Stimulated activated CD4-positive, alpha-beta T cell treated with anti-CD3 and anti-CD28 coated beads, TNF-alpha, amount 100 ng/mL, for 24 hours (primary cell): Measurements from ENCODE around the gene HSPA12B.

Source experiments
- DNase-seq, 3 experiments: peaks; one replicate each; pipeline ENCODE4 v3.0.0-alpha.2; 2020; ENCODE audit warnings: low read depth in 3 of 3

HSPA12B gene

DNA sequence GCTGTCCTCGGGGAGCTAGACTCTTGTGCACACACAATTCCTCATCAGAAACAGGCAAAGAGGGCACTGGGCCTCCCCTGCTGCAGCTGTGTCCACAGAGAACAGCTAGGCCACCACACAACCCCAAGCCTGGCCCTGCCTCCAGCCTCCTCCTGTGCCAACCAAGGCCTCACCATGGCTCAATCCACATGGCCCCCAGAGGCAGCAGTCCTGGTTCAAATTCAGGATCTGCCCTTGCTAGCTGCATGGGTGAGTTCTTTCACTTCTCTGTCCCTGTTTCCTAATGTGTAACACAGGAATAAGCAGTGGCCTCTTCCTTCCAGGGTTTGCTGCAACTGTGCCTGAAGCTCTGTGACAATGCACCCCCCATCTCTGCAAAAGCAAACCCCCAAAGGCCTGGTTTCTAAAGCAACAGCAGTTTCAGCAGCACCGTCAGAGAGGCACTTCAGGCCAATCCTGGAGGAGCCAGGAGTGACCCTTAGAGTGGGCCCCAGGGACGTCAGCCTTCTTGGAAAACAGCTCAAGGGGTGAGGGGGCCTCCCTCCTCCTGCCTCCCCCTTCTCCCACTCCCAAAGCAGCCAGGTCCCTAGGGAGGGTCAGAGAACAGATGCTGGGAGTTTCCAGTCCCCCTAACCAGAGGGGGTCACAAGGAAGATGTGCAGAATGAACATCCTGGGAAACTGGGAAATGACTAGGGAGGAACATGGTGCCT, 32.8 kb downstream of the HSPA12B start:
- no peak for DNase-seq

DNA sequence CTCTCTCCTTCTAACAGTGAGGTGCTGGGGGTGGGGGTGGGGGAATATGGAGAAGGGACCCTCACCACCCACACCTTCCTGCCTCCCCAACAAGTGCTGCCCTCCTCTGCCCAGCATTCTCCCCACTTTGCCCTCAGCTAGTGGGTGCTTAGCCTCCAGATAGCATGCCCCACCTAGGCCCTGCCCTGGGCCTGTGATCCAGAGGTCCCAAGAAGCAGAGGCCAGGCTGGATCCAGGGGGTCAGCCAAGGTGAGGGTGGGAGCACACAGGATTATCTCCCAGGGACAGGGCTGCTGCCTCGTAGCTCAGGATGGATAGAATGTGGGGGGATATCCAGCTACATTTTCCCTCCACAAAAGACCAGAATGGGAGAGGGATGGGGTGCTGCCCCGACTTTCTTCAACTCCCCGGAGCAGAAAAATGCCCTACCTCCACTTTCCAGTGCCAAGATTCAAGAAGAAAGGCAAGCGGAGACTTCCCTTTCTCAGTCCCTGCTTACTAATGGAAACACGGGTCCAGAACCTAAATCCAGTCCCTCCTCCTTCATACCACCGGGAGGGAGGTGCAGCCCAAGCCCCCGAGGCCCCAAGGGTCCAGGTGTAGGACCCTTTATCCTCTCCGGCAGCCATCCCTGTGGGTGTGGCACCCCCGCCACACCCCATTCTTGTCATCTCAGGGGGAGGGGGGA, 34.1 kb downstream of the HSPA12B start:
- DNase-seq, result no peak

DNA sequence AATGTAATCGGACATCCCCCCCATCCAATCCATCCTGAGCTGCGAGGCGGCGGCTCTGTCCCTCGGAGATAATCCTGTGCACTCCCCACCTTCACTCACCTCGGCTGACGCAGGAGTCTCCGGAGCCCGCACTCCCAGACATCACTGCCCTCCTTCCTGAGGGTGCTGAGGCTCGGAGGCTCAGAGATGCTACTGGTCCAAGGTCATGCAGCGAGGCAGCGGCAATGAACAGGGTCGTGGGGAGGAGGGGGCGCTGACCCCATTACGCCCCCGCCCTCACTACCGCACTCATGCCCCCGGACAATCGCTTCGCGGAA, 34.6 kb downstream of the HSPA12B start:
- DNase-seq, result no peak

DNA sequence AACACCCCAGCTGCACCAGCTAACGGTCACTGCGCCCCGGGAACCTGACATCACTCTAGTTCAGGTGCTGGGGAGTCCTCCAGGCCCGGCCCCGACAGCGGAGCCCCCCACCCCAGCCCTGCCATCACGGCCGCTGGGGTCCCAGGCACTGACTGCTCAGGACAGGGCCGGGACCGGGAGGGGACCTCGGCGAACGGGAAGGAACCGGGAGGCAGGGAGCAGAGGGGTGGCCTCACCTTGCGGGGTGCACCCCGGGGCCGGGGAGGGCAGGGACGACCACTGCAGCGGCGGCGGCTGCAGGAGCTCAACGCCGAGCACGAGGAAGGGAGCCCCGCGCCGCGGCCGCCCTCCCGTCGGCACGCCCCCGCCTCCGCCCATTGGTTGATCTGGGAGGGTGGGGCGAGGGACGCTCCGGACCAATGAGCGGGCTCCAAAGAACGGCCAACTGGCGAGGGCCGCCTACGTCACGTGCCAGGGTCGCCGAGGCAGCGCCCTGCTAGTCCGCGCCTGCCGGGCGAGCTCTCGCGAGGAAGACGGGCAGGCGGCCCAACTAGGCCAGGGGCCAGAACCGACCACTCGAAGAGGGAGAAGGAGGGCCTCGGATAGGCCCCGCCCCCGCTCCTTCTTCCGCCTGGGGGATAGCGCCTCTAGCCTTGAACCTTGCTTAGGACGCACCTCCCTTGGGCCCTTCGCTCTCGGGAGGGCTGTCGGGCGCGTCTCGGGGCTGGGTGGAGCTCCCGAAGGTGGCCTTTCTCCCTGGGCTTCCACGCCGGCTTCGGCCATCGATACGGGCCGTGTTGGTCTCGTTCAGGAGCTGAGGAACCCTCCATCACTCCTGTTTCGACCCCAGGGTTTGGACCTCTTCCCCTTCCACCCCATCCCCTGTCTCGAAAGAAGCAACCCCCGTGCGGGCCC, 35.2 kb downstream of the HSPA12B start, which contains the start of gene ADISSP:
Gene ADISSP (minus strand): TSS at position 327 of the 915 bp plus-strand sequence. CDS start 7,653 bp downstream, outside the sequence.
- peak; percentile 92 to 98 (median 95) for DNase-seq

DNA sequence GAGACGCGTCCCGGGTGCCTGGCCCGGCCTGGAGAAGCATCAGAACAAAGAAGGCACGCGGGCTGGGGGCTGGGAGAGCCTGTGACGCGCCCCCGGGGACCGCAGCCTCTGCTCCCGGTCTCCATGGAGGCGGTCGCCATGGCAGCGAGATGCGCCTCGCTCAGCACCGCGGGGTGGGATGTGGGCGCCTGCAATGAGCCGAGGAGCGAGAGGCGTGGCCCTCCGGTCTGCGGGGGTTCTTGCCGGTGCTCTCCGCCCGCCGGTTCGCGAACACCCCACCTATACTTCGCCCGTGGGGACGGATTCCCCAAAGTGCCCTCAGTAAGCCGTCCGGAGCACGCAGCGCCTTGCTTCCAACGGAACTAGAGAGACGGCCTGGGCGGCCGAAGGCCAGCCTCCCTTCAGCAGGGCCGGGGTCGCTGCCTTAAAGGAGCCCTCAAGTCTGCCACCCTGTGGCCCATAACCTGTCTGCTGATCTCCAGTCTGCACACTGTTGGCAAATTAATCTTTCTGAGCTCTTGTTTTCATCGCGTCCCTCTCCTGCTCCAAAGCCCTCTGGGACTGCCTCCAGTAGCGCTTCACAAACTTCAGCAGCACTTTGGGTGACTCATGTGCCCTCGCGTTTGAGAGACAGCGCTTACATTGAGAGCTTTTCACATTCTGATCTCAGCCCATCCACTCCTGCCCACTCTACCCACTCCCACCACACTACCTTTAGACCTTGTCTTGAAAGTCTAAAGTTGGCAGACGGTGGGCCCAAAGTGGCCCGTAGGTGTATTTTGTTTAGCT, 36.1 kb downstream of the HSPA12B start:
- peak; percentile 57 to 76 (median 60) for DNase-seq

DNA sequence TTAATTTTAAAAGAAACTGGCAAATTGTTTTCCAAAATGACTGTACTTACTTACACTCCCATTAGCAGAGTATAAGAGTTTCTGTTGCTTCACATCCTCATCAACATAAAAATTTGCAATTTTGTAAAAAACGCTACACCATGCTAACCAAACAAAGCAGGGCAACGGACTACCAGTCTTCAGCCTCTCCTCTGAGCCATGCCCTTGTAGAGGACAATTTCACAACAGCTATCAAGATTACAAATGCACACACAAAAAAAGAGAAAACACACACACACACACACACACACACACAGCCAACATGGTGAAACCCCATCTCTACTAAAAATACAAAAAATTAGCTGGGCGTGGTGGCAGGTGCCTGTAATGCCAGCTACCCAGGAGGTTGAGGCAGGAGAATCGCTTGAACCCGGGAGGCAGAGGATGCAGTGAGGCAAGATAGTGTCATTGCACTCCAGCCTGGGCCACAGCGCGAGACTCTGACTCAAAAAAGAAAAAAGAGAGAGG, 39.1 kb downstream of the HSPA12B start:
- no peak for DNase-seq

DNA sequence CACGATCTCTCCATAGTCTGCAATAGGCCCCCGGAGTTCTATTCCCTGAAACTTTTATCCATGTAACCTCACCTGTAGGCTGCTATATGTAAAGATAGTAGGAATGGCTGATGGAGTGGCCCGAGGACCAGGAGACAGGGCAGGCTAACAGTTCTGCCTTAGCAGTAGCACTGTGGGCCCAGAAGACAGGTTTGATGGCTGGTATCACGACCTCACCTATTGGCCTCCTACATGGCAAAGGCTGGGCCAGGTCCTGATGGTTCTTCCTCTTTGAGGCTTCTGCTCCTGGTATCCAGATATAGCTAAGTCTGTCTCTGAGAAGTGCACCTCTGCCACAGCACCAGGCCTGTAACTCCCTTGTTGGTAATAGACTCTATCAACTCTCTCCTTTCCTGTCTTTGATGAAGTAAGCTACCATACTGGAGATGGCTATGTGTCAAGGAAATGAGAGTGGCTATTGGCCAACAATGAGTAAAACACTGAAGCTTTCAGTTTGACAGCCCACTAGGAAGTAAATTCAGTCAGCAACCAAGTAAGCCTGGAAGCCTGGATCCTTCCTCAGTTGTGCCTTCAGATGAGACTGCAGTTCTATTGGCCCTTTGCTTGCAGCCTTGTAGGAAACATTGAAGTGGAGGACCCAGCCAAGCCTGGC, 43.1 kb downstream of the HSPA12B start:
- no peak for DNase-seq

DNA sequence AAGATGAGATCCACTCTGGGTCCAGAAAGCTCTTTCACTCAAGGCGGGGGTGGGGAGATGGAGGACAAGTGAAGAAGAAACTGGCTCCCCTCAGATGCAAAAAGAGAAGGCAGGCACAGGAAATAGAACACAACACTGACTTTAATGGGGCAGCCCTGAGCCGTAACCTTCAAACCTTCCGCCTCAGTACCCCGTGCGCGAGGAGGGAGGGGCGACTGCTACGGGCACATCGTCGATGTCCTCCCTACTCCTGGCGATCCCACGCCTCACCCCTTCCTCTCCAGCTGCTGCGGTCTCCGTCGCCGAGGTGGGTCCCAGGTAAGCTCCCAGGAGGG, 44.9 kb downstream of the HSPA12B start:
- no peak for DNase-seq

DNA sequence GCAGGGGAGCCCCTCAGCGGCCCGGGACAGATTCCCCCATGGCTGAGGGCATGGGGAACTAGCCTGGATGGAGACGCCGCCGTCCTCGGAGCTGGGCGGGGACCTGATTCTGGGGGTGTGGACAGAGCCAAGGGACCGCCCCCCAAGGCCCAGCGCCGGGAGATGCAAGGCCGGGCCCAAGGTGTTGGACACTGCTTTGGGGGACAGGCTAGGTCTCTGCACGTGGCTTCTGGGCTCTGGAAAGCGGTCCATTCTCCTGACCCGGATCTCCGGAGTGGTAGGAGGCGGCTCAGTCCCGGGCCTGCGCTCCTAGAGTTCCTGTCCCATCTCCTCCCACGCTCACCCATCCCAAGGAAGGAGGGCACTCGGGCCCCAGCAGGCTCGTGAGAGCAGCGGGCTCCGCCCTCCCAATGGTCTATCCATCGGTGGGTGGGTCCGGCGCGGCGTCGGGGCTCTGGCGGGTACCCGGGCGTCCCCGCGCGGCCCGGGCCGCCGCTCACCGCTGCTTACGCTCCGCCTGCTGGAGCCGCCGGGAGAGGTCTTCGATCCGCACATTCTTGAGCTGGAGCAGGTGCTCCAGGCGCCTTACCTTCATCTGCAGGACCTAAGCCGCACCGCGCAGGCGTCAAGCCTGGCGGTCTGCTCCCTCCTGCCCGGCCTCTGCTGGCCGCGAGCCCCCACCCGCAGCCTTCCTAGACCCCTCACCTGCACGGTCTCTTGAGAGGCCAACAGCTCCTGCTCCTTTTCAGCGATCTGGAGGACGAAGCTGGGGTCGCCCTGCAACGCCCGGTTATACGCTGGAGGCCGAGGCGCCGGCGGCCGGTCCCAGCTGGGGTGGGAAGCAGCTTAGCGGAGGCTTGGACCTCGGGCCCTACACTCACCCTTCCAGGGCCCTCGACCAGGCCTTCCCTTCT, 45.5 kb downstream of the HSPA12B start:
- peak in 1 of 3 experiments; percentile 57 for DNase-seq

DNA sequence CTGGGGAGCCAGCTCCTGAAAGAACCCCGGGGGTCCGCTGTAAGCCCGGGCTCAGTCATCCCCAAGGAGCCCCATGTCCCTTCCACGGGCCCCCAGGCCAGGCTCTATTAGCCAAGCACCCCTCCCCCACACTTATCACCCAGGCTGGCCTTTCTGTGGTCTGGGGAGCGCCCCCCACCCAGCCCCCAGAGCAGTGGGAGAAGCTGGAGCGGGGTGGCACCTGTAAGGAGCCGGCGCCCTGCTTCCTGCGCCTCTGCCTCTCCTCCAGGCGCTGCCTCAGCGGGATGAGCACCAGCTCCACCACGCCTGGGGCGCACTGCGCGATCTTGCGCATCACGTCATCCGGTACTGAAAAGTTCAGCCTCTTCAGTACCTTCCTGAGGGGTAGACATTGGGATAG, 46.5 kb downstream of the HSPA12B start:
- no peak for DNase-seq

DNA sequence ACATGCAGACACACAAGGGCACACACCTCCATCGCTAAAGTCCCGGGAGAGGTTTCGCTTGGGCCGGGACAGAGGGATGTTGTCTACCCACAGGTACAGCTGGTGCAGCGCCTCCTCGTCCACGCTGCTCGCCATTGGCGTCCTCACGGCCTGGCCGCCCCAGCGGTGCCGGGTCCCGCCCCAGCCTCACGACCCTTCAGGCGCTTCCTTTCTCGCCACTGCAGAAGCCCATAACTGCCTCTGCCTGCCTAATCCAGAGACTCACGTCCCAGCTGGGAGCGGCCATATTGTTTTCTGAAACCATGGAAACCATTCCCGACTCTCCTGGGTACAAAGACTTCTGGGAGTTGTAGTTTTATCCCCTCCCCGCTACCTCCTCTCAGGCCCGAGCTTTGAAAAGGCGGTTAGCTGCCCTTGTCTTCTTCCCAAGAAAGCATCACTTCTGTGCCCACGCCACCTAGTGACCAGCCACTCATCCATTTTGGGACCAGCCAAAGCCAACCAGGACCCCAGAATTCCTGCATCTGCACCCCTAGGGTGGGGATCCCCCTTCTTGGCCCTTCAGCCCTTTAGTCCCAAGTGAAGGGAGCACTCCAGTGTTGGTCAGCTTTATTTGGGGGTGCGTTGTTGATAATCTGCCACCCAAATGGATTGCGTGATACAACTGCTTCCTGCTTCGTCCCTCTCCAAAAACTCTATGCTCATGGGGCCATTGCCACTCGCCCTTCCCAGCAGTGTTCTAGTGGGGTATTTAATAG, 48.8 kb downstream of the HSPA12B start, which contains the start of gene SPEF1:
Gene SPEF1 (minus strand): TSS at position 296 of the 758 bp plus-strand sequence. CDS start 161 bp downstream, at position 135.
- DNase-seq, result peak in 1 of 3 experiments; percentile 44

DNA sequence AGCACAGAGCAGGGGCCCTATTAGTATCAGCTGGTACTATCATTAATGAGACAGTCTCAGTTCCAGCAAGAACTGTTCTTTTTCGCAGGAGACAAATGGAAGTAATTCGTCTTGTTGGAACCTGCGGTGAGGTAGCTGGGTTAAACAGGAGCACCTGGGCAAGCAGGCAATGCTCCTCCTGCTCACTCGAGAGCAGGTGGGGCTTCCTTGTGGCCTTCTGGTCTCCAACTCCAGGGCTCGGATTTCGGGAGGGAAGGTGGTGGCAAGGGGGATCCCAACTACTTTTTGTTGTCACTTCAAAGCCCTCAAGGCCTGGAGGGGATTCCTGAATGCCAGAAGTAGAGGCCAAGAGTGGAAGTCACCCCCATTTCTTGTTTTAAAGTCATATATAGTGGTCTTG, 50.1 kb downstream of the HSPA12B start:
- DNase-seq, result no peak

DNA sequence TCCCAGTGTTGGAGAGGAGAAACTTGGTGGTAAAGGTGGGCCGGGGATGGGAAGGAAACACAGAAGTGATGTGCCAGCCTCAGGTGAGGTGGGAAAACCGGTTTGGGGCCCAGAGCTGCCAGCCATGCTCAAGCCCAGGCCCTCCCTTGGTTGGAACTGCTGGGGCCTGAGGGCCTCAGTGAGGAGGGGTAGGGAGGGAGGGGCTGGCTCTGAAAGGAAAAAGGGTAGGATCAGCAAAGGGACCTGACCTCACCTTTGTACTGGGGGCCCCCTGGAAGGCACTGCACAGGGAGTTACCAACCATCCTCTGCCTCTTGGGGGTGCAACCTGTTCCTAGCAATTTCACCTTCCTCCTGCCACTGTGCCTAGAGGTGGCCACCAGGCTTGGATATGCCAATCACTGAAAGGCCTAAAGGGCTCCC, 50.6 kb downstream of the HSPA12B start:
- no peak for DNase-seq

DNA sequence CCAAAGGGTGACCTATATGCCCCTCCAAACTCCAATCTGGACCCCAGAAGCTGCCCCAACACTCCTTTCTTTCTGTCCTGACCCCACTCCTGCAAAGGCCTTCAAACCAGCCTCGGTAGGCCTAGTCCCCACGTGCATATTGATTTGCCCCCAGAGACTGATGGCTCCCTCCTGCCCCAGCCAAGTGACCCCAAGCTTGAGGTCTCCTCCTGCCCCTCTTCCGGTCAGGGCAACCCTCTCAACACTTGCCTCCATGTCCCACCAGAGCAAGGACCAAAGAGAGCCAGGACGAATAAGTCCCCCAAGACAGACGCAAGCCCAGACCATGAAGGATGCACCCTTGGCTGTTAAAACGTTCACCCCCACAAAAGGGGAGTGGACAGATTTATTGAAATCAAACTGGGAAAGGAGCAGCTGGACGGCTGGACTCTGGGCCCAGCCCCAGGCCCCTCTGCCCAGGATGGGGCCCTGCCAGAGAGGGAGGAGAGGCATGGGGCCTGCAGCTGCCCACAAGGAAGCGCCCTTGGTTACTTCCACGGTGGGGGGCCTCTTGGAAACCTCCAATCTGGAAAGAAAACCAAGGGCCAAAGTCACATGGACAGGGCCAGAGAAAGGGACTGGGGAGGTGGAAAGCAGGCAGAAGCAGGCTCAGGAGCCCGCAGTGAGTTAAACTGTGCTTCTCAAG, 51.2 kb downstream of the HSPA12B start:
- DNase-seq, result no peak

DNA sequence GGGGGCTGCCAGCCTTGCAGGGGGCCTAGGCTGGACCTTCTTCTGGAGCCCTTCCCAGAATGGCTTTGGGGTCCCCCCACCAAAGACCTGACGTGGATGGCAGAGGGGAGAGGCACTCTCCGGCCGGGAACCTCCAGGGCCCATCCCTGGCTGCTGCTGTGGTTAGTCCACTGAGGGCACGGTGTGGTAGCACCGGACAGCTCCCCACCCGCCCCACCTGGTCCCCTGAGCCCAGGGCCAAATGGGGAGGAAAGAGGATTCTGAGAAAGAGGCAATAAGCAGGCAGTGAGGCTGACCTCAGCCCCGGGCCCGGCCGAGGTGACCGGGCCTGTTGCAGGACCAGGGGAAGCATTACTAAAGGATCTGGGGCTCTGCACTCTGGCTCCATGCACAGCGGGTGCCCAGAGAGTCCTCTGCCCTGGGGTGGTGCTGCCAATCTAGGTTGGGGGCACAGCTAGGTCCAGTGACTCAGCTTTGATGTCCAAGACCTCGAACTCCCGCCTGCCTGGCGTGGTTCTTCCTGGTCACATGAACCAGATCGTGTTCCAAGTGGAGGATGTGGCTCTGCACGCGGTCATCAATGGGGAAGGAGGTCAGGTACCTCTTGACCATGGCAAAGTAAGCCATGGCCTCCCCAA, 51.9 kb downstream of the HSPA12B start:
- DNase-seq, result no peak

DNA sequence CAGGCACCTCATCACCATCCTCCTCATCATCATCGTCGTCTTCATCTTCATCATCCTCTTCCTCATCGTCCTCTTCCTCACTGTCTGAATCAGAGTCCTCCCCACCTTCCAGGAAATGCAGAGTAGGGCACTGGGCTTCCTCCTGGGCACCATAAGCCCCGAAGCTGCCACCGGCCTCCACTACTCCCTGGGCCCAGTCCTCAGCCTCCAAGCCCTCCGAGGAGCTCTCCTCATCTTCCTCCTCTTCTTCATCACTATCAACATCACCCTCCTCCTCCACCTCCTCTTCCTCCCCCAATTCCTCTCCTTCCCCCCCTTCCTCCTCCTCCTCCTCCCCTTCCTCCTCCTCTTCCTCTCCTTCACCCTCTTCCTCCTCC, 52.4 kb downstream of the HSPA12B start:
- no peak for DNase-seq

DNA sequence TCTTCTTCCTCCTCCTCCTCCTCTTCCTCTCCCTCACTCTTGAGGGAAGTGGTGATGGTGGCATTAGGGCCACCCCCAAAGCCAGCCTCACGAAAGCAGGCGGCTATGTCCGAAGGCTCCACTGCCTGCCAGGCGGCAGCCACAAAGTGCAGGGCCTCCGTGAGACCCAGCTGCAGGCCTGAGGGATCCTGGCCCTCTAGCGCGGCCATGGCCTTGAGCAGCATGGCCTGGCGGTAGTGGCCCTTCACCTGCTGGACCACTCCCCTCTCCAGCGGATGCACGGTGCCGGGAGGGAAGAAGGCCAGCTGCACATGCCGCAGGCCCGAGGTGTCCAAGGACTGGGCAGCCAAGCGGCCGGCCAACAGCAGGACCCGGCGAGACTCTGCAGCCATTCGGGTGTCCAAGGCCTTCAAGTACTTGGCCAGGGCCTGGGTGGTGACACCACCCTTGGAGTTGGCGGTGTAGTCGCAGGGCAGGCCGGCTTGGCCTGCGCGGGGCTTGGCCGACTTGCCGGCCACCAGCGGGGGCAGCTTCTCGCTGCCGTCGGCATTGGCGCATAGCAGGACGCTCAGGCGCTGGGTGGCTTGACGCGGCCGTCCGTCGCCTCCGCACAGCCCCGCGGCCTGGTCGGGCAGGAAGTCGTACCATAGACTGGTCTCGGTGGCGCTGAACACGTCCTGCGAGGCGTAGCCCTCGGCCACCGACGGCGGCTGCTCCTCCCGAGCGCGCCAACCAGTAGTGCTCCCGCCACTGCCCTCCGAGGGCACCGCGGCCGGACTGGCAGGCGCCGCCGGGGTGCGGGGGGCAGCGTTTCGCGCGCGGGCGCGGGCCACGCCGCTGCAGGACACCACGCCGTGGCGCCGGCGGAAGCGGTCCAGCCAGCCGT, 53.0 kb downstream of the HSPA12B start:
- DNase-seq, result no peak
